Measurements from ENCODE around the gene TENM3. TPM values are rescaled to one million over a fixed set of nuclear protein-coding genes. Genes with fewer than 3 reads are reported as not detected.

Gene TENM3
- total and polyA plus RNA-seq, 2 of the 8 experiments (the other 6 are each of a cell fraction or from before 2014, with no cell fraction given) = 36.9 to 69.3 TPM

DNA sequence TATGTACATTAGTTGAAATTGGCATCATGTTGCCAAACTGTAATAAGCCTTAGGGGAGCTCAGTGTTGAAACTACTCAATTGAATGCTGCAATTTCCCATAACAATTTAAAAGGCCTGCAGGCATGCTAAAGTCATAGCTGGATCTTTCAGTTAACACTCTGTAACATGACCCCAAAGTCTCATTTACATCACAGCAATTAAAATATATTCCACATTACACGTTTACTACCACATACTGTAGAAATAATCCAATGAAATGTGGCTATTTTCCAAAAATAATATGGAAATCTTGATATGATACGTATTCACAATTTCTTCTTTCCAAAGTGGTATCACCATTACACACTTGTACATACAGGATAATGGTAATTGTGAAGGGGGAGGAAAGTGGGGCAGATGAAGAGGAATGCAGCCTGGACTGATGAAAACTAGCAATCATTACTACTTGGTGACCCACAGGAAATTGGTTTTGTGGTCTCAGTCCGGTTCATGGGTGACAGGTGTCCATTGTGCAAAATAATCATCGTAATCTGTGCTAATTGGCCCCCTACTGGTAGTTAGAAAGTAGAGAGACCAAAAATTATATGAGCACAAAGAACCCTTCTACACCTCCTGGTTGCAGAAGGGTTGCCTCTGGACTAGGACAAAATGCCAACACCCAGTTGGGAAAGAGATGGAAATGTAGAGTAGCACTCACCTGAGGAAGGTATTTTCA lies 63.7 kb downstream of the TENM3 start:
- no peak overlapping the region for H3K4ac ChIP-seq (replicated peaks; ENCODE audit: insufficient read length, low read depth, low read length)
- no peak overlapping the region for H3K23ac ChIP-seq (ENCODE audit: insufficient read length)
- no peak overlapping the region for H4K91ac ChIP-seq (replicated peaks; ENCODE audit: insufficient read length, low read length)
- H3K9ac ChIP-seq (replicated peaks in 1 of 4; ENCODE audit: extremely low read depth in 1 of 4, low read depth in 3 of 4, low read length in 3 of 4) = no peak overlapping the region
- peaks cover 2% of the 10 kb centered on the region; the same call in 1 of the 2 replicates for H3K79me1 ChIP-seq (ENCODE audit: low read depth, low read length)
- H2BK5ac ChIP-seq (ENCODE audit: low read depth, low read length) = no peak overlapping the region
- H2AK5ac ChIP-seq (ENCODE audit: low read depth, low read length) = no peak overlapping the region
- H3K79me2 ChIP-seq (ENCODE audit: control insufficient read depth in 1 of 2, insufficient read depth in 2 of 2, low read length in 2 of 2) = no peaks in the 10 kb centered on the region
- no peak overlapping the region for H3K14ac ChIP-seq (ENCODE audit: insufficient read length)
- H2BK20ac ChIP-seq (ENCODE audit: low read length) = no peak overlapping the region
- DNase-seq (ENCODE audit: low read depth in 1 of 2, low spot score in 2 of 2) (no peak), FAIRE-seq (no peak)
- H3K9me3 ChIP-seq (ENCODE audit: insufficient read depth in 2 of 2, low read depth in 1 of 2, low read length in 1 of 2) = no peaks in the 10 kb centered on the region
- H2BK12ac ChIP-seq (ENCODE audit: low read depth, low read length) = no peak overlapping the region
- H3K23me2 ChIP-seq (ENCODE audit: low read depth, low read length) = no peaks in the 10 kb centered on the region
- ChIA-PET CTCF (ENCODE audit: partially characterized antibody) (no interaction called here), POLR2A (ENCODE audit: partially characterized antibody) (no interaction called here)
- H3K4me1 ChIP-seq (replicated peaks in 1 of 4; ENCODE audit: control insufficient read depth in 3 of 4, insufficient read depth in 4 of 4, low read length in 3 of 4) = no peaks in the 10 kb centered on the region
- H4K8ac ChIP-seq (ENCODE audit: extremely low read depth, insufficient read depth, low read length) = no peak overlapping the region
- H4K5ac ChIP-seq (ENCODE audit: insufficient read length, low read depth, low read length) = no peak overlapping the region
- no peak overlapping the region for H2BK120ac ChIP-seq (replicated peaks; ENCODE audit: low read depth, low read length)
- WGBS, 2 experiments (ENCODE audit: extremely low coverage in 1 of 2, insufficient coverage in 1 of 2, insufficient read length in 1 of 2, insufficient replicate concordance in 2 of 2, low coverage in 1 of 2, low lambda C conversion rate in 2 of 2, missing lambda C conversion rate in 1 of 2) = 84% methylated on average over 4 of the region's 4 CpGs; no CpG with 5 or more reads in 1 of the 2 experiments
- no peak overlapping the region for H2AFZ ChIP-seq (ENCODE audit: low read length)
- H4K20me1 ChIP-seq (replicated peaks in 1 of 2; ENCODE audit: control insufficient read depth in 1 of 2, insufficient read depth in 2 of 2, low read length in 2 of 2) = no peaks in the 10 kb centered on the region
- H3K27me3 ChIP-seq (replicated peaks in 1 of 4; ENCODE audit: control insufficient read depth in 3 of 4, extremely low read depth in 1 of 4, insufficient read depth in 3 of 4, low read length in 3 of 4) = no peaks in the 10 kb centered on the region
- no peak overlapping the region for H3K4me3 ChIP-seq (ENCODE audit: extremely low read depth in 1 of 4, insufficient read depth in 2 of 4, low read depth in 3 of 4, low read length in 4 of 4)
- no peak overlapping the region for H3K4me2 ChIP-seq (ENCODE audit: insufficient read depth in 1 of 2, low read depth in 2 of 2, low read length in 2 of 2)
- no peak overlapping the region for H3K56ac ChIP-seq (replicated peaks; ENCODE audit: insufficient read length, low read depth, low read length)
- no peak overlapping the region for H2BK15ac ChIP-seq (ENCODE audit: low read length)
- H3K36me3 ChIP-seq (ENCODE audit: control insufficient read depth in 2 of 4, insufficient read depth in 4 of 4, low read length in 3 of 4) = no peaks in the 10 kb centered on the region; a peak in 1 of 8 replicates
- H3K18ac ChIP-seq (ENCODE audit: extremely low read depth, low read length) = no peak overlapping the region
- no peak overlapping the region for H3K27ac ChIP-seq (ENCODE audit: low read depth, low read length)
- no peak for TF ChIP-seq EGR1 (IDR thresholded peaks at IDR 0.05; ENCODE audit: borderline replicate concordance, low read depth, low read length)
- no peak for TF ChIP-seq CREB1 (IDR thresholded peaks at IDR 0.05)
- TF ChIP-seq JUND (IDR thresholded peaks at IDR 0.05; ENCODE audit: low read length) = no peak
- TF ChIP-seq RAD21 (IDR thresholded peaks at IDR 0.05 in 1 of 2, conservative IDR thresholded peaks at IDR 0.05 in 1 of 2; ENCODE audit: low read depth in 2 of 2, low read length in 2 of 2) = no peak
- no peak for TF ChIP-seq ZNF274 (IDR thresholded peaks at IDR 0.05; ENCODE audit: borderline replicate concordance, extremely low read depth, low read length)
- TF ChIP-seq KDM4A (IDR thresholded peaks at IDR 0.05; ENCODE audit: low read depth, low read length, severe bottlenecking) = no peak
- TF ChIP-seq SIX5 (IDR thresholded peaks at IDR 0.05; ENCODE audit: low read depth, low read length) = no peak
- no peak for TF ChIP-seq FOSL1 (IDR thresholded peaks at IDR 0.05; ENCODE audit: insufficient read depth, low read depth, low read length)
- no peak for TF ChIP-seq CTBP2 (IDR thresholded peaks at IDR 0.05; ENCODE audit: borderline replicate concordance, insufficient read depth, insufficient read length, low read length)
- TF ChIP-seq GABPA (IDR thresholded peaks at IDR 0.05; ENCODE audit: borderline replicate concordance, insufficient read depth, low read length) = no peak
- no peak for TF ChIP-seq POLR2AphosphoS5 (IDR thresholded peaks at IDR 0.05; ENCODE audit: low read depth, low read length)
- no peak for TF ChIP-seq HDAC2 (IDR thresholded peaks at IDR 0.05; ENCODE audit: borderline replicate concordance in 1 of 2, low read depth in 2 of 2, low read length in 2 of 2)
- TF ChIP-seq PHF8 (conservative IDR thresholded peaks at IDR 0.05; ENCODE audit: low read depth, low read length) = no peak
